Ecto neural progenitor cell (in vitro differentiated cells): ENCODE results near the gene TBC1D10A.
A peak's percentile ranks its signal among the peaks of the same experiment; 100 is the strongest.

Experiments
- DNase-seq: peaks from one replicate; pipeline ENCODE4 v3.0.0-alpha.2; 2018; ENCODE audit warnings: low spot score

Gene TBC1D10A, protein sequence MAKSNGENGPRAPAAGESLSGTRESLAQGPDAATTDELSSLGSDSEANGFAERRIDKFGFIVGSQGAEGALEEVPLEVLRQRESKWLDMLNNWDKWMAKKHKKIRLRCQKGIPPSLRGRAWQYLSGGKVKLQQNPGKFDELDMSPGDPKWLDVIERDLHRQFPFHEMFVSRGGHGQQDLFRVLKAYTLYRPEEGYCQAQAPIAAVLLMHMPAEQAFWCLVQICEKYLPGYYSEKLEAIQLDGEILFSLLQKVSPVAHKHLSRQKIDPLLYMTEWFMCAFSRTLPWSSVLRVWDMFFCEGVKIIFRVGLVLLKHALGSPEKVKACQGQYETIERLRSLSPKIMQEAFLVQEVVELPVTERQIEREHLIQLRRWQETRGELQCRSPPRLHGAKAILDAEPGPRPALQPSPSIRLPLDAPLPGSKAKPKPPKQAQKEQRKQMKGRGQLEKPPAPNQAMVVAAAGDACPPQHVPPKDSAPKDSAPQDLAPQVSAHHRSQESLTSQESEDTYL

DNA sequence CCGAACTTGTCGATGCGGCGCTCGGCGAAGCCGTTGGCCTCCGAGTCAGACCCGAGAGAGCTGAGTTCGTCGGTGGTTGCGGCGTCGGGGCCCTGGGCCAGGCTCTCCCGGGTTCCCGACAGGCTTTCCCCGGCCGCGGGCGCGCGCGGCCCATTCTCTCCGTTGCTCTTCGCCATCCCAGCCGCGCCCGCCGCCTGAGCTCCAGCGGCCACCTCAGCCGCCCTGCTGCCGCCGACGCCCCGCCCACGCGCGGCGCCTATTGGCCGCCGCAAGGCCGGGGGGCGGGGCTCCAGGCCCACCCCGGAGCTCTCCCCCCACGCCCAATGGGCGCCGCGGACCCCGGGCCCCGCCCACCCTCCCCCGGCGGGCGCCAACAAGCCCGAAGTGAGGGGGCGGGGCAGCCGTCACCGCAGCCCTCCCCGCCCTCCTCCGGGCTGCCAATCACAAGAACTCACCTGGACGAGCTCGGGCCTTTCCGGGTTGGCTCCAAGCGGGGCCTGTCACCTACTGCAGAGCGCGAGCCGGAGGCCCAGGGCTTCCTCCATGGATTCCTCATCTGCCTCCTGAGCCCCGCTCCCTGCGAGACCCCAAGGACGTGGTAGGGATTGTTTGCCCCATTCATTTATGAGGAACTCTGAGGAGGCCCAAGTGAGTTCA lies at the start of gene TBC1D10A:
Gene TBC1D10A (minus strand): TSS at position 236 of the 657 bp plus-strand sequence. CDS start 60 bp downstream, at position 176.
- DNase-seq, result peak; percentile 92

DNA sequence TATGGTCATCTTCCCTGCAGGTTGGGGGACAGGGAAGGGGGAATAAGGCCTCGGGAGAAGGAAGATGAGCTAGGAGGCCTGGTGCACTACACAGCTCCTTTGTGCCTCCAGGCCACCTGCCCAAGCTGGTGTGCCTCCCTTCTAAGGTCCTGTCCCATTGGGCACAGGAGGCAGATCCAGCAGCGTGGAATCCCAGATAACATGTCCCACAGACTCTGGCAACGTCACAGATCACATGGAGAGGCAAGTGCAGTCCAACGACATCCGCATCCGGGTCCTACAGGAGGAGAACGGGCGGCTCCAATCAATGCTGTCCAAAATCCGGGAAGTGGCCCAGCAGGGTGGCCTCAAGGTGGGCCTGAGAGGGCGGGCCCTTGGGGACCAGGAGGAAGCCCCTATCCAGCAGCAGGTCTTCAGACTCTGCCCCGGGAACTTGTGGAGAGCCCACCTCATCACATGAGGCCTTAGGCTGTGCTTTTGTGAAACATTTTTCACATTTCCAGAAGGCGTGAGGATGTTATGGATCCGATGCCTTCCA lies 48.6 kb upstream of the TBC1D10A start:
- DNase-seq, result no peak

DNA sequence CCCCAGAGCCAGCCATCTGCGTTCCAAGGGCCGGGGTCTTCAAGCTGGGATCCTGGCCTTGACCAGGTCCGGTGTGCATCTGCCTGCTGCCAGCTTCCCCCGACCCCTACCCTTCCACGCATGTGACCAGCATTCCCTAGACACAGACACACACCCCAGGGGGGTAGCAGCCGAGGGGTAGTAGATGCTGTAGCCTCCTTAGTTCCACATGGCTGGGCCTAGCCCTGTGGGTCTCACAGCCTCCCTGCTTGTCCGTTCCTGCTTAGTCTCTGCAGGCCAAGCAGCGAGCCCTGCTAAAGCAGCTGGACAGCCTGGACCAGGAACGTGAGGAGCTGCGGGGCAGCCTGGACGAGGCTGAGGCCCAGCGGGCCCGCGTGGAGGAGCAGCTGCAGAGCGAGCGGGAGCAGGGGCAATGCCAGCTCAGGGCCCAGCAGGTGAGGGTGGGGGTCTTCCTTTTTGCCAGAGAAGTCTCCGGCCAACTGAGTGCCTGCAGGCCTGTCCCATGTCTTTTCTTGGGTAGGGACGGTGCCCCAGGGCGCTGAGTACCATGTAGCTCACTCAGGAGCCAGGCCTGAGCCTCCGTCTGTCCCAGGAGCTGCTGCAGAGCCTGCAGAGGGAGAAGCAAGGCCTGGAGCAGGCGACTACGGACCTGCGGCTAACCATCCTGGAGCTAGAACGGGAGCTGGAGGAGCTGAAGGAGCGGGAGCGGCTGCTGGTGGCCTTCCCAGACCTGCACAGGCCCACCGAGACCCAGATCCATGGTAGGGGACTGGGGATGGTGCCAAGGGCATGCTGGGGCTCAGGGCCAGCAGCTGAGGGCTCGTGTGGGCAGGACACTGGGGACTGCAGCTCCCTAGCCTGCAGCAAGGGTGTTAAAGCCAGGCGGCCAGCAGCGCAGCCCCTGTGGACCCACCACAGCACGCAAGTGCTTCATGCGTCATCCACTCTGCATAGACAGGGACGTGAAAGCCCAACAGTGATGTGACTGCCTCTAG lies 46.9 kb upstream of the TBC1D10A start:
- DNase-seq, result no peak

DNA sequence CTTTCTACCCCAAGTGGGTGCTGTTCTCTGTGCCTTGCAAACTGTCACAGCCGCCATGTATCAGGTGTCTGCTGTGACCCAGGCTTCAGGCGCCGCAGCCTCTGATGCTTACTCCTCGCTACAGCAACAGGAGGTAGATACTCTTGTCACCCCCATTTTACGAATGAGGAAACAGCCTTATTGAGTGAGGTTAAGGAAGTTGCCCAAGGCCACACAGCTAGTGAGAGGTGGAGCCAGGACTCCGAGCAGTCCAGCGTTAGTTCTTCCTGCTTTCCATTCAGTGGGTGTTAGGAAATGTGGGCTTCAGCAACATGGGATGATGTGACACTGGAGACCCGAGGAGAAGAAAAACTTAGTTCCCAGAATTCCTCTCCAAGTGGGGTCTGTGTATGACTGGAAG lies 46.2 kb upstream of the TBC1D10A start:
- no peak for DNase-seq

DNA sequence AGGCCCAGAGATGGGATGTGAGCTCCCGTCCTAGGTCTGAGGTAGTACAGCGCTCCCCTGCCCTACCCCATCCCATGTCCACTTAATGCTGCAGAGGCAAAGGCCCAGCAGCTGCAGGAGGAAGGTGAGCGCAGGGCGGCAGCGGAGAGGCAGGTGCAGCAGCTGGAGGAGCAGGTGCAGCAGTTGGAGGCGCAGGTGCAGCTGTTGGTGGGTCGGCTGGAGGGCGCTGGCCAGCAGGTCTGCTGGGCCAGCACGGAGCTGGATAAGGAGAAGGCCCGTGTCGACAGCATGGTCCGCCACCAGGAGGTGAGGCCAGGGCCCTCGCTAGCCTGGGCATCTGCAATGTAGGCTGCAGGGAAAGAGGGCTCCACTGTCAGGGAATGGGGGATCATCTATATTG lies 45.2 kb upstream of the TBC1D10A start:
- DNase-seq, result no peak

DNA sequence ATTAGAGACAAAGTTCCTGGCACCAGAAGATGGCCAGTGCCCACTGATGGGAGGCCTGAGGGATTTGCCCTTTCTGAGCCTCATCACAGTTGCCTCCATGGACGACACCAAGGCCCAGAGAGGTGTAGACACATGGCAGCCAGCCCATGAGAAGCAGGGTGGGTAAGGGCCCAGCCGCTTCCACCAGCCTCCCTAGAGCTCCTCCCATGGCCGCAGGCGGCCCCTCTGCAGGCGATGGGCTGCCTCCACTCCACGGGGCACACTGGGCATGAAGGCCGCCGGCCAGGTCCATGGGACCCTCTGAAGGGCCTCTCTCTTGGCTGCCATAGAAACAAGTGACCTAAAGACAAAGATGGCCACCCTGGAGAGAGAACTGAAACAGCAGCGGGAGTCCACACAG lies 44.6 kb upstream of the TBC1D10A start:
- DNase-seq, result no peak

DNA sequence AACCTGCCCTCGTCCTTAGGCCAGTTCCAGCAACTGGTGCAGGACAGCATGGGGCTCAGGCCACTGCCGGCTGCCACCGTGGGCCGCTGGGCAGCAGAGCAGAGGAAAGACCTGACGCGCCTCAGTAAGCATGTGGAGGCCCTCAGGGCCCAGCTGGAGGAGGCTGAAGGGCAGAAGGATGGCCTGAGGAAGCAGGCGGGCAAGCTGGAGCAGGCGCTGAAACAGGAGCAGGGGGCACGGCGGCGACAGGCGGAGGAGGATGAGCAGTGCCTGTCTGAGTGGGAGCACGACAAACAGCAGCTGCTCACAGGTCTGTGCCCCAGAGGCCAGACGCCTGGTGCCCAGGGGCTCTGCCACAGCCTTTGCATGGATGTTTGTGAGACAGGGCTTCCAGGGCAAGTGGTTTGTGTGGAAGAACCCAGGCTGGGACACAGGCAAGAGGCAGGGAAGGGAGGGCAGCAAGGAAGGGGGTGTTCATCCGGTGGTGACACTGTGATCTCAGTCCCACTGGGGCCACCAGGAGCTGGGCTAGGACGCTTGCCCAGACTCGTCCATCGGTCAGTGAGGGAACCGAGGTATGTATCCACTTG lies 44.0 kb upstream of the TBC1D10A start:
- no peak for DNase-seq

DNA sequence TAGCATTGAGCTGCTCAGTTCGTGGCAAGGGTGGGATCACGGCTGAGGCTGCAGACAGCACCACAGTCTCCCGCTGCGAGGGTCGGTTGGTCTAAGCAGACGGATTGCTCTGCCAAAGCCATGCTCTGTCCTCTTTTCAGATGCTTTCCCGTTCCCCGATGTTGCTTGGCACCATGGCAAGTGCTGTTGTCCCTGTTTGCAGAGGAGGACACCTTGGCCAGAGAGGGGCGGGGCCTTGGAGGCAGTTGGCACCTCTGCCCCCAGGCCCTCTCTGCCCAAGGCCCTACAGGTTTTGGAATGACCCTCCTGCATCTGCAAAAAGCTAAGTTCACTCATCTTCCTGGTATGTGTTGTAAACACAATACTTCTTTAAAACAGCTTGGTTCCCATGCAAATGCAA lies 41.7 kb upstream of the TBC1D10A start:
- DNase-seq, result no peak

DNA sequence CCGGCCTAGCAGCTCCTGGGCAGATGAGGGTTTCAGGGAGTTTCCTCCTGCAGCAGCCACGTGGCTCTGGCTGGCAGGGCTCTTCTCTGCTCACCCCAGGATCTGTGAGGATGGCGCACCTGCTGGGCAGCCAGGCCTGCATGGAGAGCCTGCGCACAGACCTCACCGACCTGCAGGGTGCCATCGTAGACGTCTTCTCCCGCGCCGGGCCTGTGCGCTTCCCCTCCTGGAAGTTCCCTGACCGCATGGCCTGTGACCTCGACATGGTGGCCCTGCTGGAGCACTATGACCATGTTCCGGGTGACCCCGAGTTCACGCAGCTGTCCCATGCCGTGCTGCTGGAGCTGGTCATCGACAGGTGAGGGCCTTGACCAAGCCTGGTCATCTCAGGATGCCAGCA lies 39.1 kb upstream of the TBC1D10A start:
- DNase-seq, result no peak

DNA sequence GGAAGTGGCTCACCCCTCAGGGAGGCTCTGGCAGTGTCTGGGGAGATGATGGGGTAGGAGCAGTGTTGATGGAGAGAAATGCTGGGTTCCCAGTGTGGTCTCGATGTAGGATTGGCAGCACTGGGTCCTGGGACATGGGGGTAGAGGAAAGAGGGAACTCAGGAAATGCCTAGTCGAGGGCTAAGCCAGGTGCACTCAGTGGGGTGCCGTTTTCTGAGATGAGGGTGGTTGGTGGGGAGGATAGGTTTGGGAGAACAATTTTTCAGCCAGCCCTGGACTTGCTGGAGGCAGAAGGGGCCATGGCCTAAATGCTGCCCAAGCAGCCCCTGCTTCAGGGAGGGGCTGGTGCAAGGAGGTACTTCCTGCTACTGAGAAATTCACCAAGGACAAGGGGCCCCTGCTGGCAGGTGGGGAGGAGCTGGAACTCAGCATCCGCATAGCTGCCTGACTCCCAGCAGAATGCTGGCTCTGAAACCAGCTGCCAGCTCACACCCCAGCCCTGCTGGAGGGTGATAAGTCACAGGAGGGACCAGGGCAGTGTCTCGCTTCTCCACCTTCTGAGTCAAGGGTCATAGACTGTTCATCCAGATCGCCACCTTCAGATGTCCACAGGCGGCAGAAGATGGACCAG lies 36.0 kb upstream of the TBC1D10A start:
- DNase-seq, result no peak

DNA sequence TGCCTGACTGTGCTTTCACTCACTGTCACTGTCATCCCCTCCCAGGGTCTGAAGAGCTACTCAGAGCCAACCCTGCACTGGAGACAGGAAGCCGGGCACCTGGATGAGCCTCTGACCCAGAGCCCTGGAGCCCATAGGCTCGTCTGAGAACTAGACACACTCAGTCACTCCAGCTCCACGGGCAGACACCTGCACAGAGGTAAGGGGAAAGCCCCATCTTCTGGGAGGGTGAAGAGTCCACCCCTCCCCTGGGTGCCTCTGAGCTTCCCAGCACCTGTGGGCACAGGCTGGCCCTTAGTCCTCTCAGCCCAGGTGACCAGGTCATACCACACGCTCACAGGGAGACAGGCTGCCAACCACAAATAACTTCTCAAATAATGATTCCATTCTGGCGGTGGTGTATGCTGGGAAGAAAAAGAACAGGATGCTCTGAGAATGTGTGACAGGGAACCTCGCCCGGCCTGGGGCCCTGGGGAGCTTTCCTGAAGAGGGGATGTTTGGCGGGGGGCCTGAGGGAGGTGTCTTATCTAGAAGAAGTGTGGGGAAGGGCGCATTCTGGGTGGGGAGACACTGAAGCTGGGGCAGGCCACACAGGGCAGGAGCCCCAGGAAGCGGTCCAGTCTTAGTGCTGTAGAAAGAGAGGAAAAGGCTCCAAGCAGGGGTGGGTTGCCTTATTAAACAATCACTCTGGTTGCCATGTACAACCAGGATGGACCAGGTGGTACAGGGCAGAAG lies 35.3 kb upstream of the TBC1D10A start:
- no peak for DNase-seq

DNA sequence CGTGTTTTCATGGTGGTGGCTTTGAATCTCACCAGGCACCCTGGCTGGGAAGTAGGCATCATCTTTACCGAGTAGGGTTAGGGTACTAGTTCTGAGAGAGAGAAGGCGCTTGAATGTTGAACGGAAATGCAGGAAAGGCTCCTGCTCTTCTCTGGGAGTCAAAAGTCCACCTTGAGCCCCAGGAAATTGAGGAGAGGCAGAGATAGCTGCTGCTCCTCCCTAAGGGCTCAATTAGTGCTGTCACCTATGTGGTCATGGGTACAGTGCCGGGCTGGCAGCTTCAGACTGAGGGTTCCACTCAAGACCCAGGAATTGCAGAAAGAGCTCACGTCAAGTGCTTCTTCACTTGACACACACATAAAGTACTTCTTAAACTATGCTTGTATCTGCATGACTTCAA lies 31.8 kb upstream of the TBC1D10A start:
- DNase-seq, result no peak

DNA sequence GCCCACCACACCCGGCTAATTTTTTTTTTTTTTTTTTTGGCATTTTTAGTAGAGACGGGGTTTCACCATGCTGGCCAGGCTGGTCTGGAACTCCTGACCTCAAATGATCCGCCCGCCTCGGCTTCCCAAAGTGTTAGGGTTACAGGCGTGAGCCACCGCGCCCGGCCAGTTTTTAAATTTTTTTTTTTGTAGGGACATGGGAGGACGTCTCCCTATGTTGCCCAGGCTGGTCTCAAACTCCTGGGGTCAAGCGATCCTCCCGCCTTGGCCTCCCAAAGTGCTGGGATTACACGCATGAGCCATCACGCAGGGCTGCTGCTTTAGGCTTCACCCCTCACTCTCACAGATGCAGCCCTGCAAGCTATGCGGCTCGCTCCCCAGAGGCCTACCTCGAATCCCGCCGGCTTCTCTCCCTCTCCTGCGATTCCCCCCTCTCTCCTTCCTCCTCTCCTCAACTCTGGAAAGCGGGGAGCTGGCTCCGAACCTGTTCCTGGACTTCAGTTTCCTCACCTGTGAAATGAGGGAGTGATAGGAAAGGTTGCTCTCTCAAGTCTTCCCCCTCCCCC lies 31.0 kb upstream of the TBC1D10A start:
- no peak for DNase-seq

DNA sequence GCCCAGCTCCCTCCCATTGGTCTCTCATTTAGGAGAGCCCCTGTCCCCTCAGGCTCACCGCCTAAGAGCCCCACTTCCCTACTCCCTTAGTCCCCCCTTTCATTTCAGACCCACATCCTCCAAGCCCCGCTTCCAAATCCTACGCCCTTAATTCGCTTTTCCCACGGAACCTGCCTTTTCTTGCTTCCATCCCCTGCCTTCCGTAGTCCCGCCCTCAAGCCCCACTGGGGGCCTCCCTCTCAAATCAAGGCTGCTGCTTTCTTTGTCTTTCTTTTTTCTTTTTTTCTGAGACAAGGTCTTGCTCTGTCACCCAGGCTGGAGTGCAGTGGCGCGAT lies 30.5 kb upstream of the TBC1D10A start:
- no peak for DNase-seq

DNA sequence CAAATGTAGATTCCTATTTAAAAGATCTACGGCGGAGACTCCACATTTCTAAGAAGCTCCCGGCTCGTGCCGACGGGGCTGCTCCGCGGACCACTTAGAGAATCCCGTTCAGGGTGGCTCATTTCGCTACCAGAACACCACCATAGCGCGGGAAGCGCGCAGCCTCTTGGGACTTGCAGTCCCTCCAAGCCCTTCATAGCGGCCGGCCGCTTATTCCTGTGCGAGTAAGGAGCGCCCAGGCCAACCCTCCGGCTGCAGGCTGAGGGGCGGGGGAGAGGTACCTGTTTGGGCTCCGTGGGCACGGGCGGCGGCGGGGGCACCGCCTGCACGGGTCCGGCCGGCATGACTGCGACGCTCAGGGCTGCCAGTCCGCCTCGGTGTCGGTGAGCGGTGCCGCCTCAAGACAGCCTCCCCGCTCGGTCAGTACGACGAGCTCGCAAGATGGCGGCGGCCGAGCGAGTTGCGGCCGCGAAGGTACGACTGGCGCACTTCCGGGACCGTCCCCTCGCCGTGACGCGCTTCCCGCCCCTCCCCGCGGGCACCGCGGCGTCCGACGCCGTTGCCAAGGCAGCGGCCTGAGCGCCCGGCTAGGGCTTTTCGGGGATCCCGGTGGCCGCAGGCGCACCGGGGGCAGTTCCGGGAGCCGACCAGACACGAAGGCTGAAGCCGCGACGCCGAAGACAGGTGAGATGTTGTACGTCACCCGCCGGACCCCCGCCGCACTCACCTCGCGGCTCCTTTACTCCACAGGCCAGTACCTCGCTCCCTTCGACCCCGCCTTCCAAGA lies 29.9 kb upstream of the TBC1D10A start, which contains the start of the genes CCDC157 and SF3A1:
Gene CCDC157 (plus strand): TSS at position 559 of the 787 bp plus-strand sequence. CDS start 8,994 bp downstream, outside the sequence.
Gene SF3A1 (minus strand): TSS at position 446 of the 787 bp plus-strand sequence. CDS start 102 bp downstream, at position 344.
- peak; percentile 93 for DNase-seq

DNA sequence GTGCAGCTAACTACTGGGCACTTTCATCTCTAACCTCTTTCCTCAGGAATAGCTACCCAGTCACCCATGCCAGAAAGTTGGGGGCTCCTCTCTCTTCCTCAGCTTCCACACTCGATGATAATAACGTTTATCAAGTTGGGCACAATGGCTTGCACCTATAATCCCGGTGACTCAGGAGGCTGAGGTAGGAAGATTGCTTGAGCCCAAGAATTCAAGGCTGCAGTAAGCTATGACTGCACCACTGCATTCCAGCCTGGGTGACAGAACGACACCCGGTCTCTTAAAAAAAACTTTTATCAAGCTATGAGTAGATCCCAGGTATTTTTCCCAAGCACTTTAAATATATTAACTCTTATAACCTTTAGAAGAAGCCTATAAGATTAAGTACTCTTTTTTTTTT lies 27.9 kb upstream of the TBC1D10A start:
- no peak for DNase-seq

DNA sequence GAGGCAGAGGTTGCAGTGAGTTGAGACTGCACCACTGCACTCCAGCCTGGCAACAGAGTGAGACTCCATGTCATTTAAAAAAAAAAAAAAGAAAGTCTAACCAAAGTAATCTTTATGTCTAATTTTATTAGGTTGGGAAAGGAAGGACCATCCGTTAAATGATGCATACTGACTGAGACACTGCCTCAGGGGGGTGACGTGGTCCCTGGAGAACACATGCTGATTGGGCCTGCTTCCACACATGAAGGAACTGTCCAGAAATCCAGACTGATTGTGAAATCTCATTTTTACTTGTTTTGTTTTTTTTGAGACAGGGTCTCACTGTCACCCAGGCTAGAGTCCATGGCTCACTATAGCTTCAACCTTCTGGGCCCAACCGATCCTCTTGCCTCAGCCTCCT lies 24.5 kb upstream of the TBC1D10A start:
- DNase-seq, result no peak

DNA sequence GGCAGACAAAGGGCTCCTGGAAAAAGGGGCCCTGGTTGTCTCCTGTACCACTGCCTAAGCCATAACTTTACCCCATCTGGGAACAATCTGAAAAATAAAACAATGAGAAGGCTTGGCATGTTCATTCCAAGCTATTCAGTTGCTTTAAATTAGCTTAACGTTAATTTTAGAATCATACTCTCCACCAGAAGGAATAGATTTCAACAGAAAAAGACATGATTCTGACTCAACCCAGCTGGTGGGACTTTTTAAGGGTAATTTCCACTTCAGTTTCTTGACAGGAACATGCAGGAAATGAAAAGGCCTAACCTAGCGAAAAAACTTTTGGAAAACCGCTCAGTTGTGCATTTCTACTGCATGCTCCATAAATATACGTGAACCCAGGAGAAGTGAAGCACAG lies 22.1 kb upstream of the TBC1D10A start:
- no peak for DNase-seq

DNA sequence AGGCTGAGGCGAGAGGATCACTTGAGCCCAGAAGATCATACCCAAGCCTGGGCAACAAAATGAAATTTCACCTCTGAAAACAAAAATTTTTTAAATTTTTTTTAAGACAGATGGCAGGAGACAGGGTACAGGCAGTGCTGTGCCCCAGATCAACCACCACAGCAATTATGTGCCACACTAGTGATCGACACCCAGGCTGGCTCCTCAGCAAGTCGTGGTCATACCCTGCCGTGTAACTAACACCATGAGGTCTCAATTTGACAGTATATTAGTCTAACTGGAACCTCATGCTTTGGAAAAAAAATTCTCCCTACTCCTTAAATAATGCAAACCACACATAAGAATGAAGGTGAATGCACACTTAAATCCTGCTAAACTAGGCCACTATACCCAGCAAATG lies 21.7 kb upstream of the TBC1D10A start:
- no peak for DNase-seq
